Chondrocyte (in vitro differentiated cells): Measurements from ENCODE around the gene HCAR2. TPM values are rescaled to one million over a fixed set of nuclear protein-coding genes. Genes with fewer than 3 reads are reported as not detected.

Experiments used
- DNase-seq: peaks from one replicate; pipeline ENCODE4 v3.0.0; 2021; ENCODE audit warnings: mixed read lengths, low spot score
- H3K27ac Mint-ChIP-seq: one replicate; pipeline ENCODE4 v1.8.0; 2021; ENCODE audit warnings: mild to moderate bottlenecking, moderate library complexity, mixed read lengths; ENCODE audit not compliant: unreplicated experiment
- H3K27me3 Mint-ChIP-seq: 2 replicates; pipeline ENCODE4 v1.8.0; 2021; ENCODE audit warnings: low read depth, mixed read lengths
- H3K36me3 Mint-ChIP-seq: 2 replicates; pipeline ENCODE4 v1.8.0; 2021; ENCODE audit warnings: low read depth, mixed read lengths
- H3K4me1 Mint-ChIP-seq: 2 replicates; pipeline ENCODE4 v1.8.0; 2021; ENCODE audit warnings: low read depth, mild to moderate bottlenecking, mixed read lengths
- H3K4me3 Mint-ChIP-seq: one replicate; pipeline ENCODE4 v1.8.0; 2021; ENCODE audit warnings: mild to moderate bottlenecking, moderate library complexity, mixed read lengths; ENCODE audit not compliant: unreplicated experiment
- H3K9me3 Mint-ChIP-seq: 2 replicates; pipeline ENCODE4 v1.8.0; 2021; ENCODE audit warnings: low read depth, mixed read lengths
- CTCF ChIP-seq: fragments of 200-600 bp; sonication (generic); IDR thresholded peaks from 2 replicates; pipeline ENCODE4 v1.5.0; 2021; ENCODE audit warnings: antibody characterized with exemption, mild to moderate bottlenecking, moderate library complexity
- total RNA-seq: library from RNA; stranded (reverse); gene quantifications from 3 replicates; pipeline ENCODE4 v1.2.1, GENCODE V29; 2021

The HCAR2 gene
- total RNA-seq, 1 donor from 2014 or later, result not detected

- Mint-ChIP-seq H3K36me3 (no peaks in the 10 kb centered on the region), H3K9me3 (no peaks in the 10 kb centered on the region), H3K4me3 (no peak overlapping the region), H3K4me1 (peaks cover 7% of the 10 kb centered on the region), H3K27me3 (no peaks in the 10 kb centered on the region), H3K27ac (no peak overlapping the region)
- no peak for TF ChIP-seq CTCF
- no peak for DNase-seq
These were observed 37.4 kb downstream of the HCAR2 start for GRCh38 chr12:122665759-122666158.

- TF ChIP-seq CTCF, result no peak
- H3K9me3 Mint-ChIP-seq, result no peaks in the 10 kb centered on the region
- no peak for DNase-seq
- H3K27ac Mint-ChIP-seq, result no peak overlapping the region
- no peak overlapping the region for H3K4me3 Mint-ChIP-seq
- H3K27me3 Mint-ChIP-seq, result no peaks in the 10 kb centered on the region
- H3K4me1 Mint-ChIP-seq, result peaks cover 7% of the 10 kb centered on the region
- H3K36me3 Mint-ChIP-seq, result no peaks in the 10 kb centered on the region
These were observed 37.8 kb downstream of the HCAR2 start for GRCh38 chr12:122665349-122665748.

GRCh38 chr12:122661938-122662337, 41.2 kb downstream of the HCAR2 start:
- no peaks in the 10 kb centered on the region for H3K27me3 Mint-ChIP-seq
- no peaks in the 10 kb centered on the region for H3K36me3 Mint-ChIP-seq
- no peak for TF ChIP-seq CTCF
- no peak overlapping the region for H3K27ac Mint-ChIP-seq
- H3K4me1 Mint-ChIP-seq, result no peaks in the 10 kb centered on the region
- H3K4me3 Mint-ChIP-seq, result no peak overlapping the region
- no peaks in the 10 kb centered on the region for H3K9me3 Mint-ChIP-seq
- DNase-seq, result no peak

GRCh38 chr12:122661246-122661645, 41.9 kb downstream of the HCAR2 start:
- Mint-ChIP-seq H3K27me3 (no peaks in the 10 kb centered on the region), H3K27ac (no peak overlapping the region), H3K4me3 (no peak overlapping the region), H3K9me3 (no peaks in the 10 kb centered on the region), H3K36me3 (no peaks in the 10 kb centered on the region), H3K4me1 (no peaks in the 10 kb centered on the region)
- no peak for DNase-seq
- TF ChIP-seq CTCF, result no peak

- Mint-ChIP-seq H3K27ac (no peak overlapping the region), H3K27me3 (no peaks in the 10 kb centered on the region), H3K4me1 (no peaks in the 10 kb centered on the region), H3K36me3 (no peaks in the 10 kb centered on the region), H3K4me3 (no peak overlapping the region), H3K9me3 (no peaks in the 10 kb centered on the region)
- TF ChIP-seq CTCF, result no peak
- no peak for DNase-seq
These were observed 43.6 kb downstream of the HCAR2 start for GRCh38 chr12:122659579-122659978.
